Suprapubic skin (tissue), 4 donors: Measurements from ENCODE around the gene SHF. TPM values are rescaled to one million over a fixed set of nuclear protein-coding genes. Genes with fewer than 3 reads are reported as not detected.

ENCODE experiments used
- DNase-seq, 2 donors: peaks; one replicate each; pipeline ENCODE4 v3.0.0-alpha.2; 2019; ENCODE audit warnings: low spot score in 2 of 2
- H3K27ac ChIP-seq: fragments of 200-600 bp; sonication (generic); one replicate; pipeline ENCODE4 v1.5.1; 2019
- H3K27me3 ChIP-seq: fragments of 200-600 bp; sonication (generic); one replicate; pipeline ENCODE4 v1.5.1; 2019
- H3K36me3 ChIP-seq: fragments of 200-600 bp; sonication (generic); one replicate; pipeline ENCODE4 v1.5.1; 2019
- H3K4me1 ChIP-seq: fragments of 200-600 bp; sonication (generic); one replicate; pipeline ENCODE4 v1.5.1; 2019
- H3K4me3 ChIP-seq: fragments of 200-600 bp; sonication (generic); one replicate; pipeline ENCODE4 v1.5.1; 2019; ENCODE audit warnings: mild to moderate bottlenecking
- H3K9me3 ChIP-seq: fragments of 200-600 bp; sonication (generic); one replicate; pipeline ENCODE4 v1.5.1; 2019
- EP300 ChIP-seq: sonication (generic); formaldehyde crosslinking; IDR thresholded peaks from one replicate; pipeline ENCODE4 v1.6.1; 2017; ENCODE audit warnings: antibody characterized with exemption
- POLR2A ChIP-seq, 2 donors: fragments of 450-650 bp; IDR thresholded peaks; one replicate each; pipeline ENCODE4 v1.6.1; 2017; ENCODE audit warnings: antibody characterized with exemption in 2 of 2, mild to moderate bottlenecking in 2 of 2, moderate library complexity in 2 of 2
- POLR2AphosphoS5 ChIP-seq, 3 donors: sonication (generic); formaldehyde crosslinking; IDR thresholded peaks; one replicate each; pipeline ENCODE4 v1.6.1; 2017; ENCODE audit warnings: antibody characterized with exemption in 3 of 3
- WGBS: methylation state at CpG from one replicate; pipeline ENCODE4 v1.1.5; 2018; 5-methylcytosine and 5-hydroxymethylcytosine counted together
- total RNA-seq, 4 donors: library from RNA; depleted of rRNA; stranded (reverse); fragments of >200 nt; gene quantifications; one replicate each; pipeline ENCODE4 v1.1.0, GENCODE V29; 2016
- TF ChIP-seq, protein P1 (sequence below), 2 donors: fragments of 200-600 bp in 1 of 2; fragments of 450-650 bp in 1 of 2; sonication (generic) in 1 of 2; IDR thresholded peaks; one replicate each; pipeline ENCODE4 v1.5.1; 2016 to 2019; ENCODE audit warnings: antibody characterized with exemption in 2 of 2, mild to moderate bottlenecking in 1 of 2, moderate library complexity in 1 of 2

Gene SHF
- total RNA-seq, 4 donors from 2014 or later = 5.4 to 11.9 (median 8.6) TPM

DNA sequence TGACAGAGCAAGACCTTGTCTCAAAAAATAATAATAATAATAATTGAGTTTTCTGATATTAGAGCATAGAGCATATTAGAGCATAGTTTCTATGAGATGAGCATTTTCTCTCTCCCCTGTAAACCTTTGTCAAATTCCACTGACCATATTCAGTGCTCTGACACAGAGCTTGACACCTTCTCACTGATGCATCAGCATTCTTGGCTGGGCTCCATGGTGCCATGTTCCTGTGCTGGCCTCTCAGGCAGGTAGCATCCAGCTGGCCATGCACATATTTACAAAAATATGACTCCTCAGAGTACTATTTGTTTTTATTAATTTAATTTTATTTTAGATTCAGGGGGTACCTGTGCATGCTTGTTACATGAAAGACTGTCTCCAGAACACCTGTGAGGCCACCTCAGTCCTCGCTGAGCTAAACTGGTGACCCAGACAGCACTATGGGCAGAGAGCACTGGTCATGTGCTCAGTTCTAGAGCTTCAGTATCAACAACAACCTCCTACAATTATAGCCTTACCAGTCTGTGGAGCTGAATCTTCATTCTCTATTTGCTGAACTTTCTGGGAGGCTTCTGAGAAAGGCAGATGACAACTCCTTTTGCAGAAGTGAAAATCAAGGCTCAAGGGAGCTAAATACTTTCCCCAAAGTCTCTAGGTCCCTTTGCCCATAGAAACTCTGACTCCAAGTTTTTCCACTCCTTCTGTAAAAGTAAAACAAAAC is 42.6 kb upstream of the SHF start:
- TF ChIP-seq EP300 = no peak
- TF ChIP-seq, protein P1, sequence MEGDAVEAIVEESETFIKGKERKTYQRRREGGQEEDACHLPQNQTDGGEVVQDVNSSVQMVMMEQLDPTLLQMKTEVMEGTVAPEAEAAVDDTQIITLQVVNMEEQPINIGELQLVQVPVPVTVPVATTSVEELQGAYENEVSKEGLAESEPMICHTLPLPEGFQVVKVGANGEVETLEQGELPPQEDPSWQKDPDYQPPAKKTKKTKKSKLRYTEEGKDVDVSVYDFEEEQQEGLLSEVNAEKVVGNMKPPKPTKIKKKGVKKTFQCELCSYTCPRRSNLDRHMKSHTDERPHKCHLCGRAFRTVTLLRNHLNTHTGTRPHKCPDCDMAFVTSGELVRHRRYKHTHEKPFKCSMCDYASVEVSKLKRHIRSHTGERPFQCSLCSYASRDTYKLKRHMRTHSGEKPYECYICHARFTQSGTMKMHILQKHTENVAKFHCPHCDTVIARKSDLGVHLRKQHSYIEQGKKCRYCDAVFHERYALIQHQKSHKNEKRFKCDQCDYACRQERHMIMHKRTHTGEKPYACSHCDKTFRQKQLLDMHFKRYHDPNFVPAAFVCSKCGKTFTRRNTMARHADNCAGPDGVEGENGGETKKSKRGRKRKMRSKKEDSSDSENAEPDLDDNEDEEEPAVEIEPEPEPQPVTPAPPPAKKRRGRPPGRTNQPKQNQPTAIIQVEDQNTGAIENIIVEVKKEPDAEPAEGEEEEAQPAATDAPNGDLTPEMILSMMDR (IDR thresholded peaks at IDR 0.05) = no peak
- no peak for TF ChIP-seq POLR2AphosphoS5 (IDR thresholded peaks at IDR 0.05)
- TF ChIP-seq POLR2A (IDR thresholded peaks at IDR 0.05) = no peak
- 45% methylated on average over 1 of the region's 1 CpG for WGBS
- H3K27ac ChIP-seq = no peak overlapping the region

DNA sequence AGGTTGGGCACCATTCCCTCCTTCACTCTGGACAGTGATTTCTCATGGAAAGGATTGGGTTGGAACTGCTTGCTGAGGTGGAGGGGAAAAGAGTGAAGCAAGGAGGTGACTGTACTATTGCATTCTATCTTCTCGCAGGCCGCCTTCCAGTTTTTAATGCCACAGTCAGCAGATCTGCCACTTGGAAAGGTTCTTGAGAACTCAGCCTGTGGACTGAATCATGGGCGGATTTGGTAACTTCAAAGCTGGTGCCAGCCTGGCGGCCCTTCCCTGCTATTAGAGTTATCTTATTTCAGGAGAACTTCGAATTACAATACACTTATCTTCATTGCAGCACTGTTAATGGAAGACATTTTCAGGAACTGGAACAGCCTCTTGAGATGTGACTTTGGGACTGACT is 41.2 kb upstream of the SHF start:
- no peak for DNase-seq

More for the DNA sequence above, 42.6 kb upstream of the SHF start:
- no peak for DNase-seq
- H3K9me3 ChIP-seq = peaks cover 12% of the 10 kb centered on the region
- no peaks in the 10 kb centered on the region for H3K27me3 ChIP-seq
- no peaks in the 10 kb centered on the region for H3K4me1 ChIP-seq
- no peaks in the 10 kb centered on the region for H3K36me3 ChIP-seq
- H3K4me3 ChIP-seq = no peak overlapping the region

GRCh38 chr15:45225506-45226273 is 37.9 kb upstream of the SHF start:
- H3K36me3 ChIP-seq = no peaks in the 10 kb centered on the region
- no peaks in the 10 kb centered on the region for H3K9me3 ChIP-seq
- H3K4me1 ChIP-seq = no peaks in the 10 kb centered on the region
- H3K4me3 ChIP-seq = no peak overlapping the region
- peaks cover 3% of the 10 kb centered on the region for H3K27me3 ChIP-seq
- DNase-seq = no peak
- no peak overlapping the region for H3K27ac ChIP-seq
- TF ChIP-seq POLR2AphosphoS5 (IDR thresholded peaks at IDR 0.05) = no peak
- TF ChIP-seq, protein P1 (IDR thresholded peaks at IDR 0.05) = no peak
- no peak for TF ChIP-seq POLR2A (IDR thresholded peaks at IDR 0.05)
- no peak for TF ChIP-seq EP300
- WGBS = 87% methylated on average over 11 of the region's 11 CpGs

More for the DNA sequence above, 41.2 kb upstream of the SHF start:
- Histone ChIP-seq H3K27ac (no peak overlapping the region), H3K4me3 (no peak overlapping the region), H3K36me3 (no peaks in the 10 kb centered on the region), H3K27me3 (no peaks in the 10 kb centered on the region), H3K4me1 (no peaks in the 10 kb centered on the region), H3K9me3 (peaks cover 6% of the 10 kb centered on the region)
- TF ChIP-seq POLR2AphosphoS5 (IDR thresholded peaks at IDR 0.05) (no peak), EP300 (no peak), POLR2A (IDR thresholded peaks at IDR 0.05) (no peak)
- TF ChIP-seq, protein P1 (IDR thresholded peaks at IDR 0.05) = no peak
- WGBS = 66% methylated on average over 5 of the region's 5 CpGs

DNA sequence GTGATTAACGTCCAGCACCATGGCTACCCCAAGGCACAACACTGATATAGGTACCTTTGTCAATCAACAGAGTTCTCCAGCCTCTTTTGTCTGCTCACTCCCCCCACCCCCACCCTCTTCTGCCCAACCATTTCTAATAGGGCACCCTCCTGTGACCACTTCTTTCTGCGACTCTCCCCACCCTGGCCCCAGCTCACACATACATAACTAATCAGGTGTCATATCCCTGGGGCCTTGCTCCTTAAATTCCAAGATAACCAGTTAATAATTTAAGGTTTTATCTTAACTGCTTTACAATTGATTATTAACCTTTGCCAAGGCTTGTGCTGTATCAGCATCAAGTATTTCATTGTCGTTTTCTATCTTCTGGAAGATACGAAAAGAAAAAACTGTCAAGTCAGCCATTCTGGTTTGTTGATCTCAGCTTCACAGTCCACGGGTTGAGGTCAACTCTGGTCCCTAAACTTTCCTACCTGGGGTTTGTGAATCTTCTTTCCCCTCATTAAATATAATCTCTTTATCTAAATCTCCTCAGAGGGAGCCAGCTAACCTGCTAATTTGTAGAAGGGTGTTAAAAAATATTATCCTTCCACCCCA is 37.0 kb upstream of the SHF start:
- DNase-seq = no peak
- H3K36me3 ChIP-seq = no peaks in the 10 kb centered on the region
- H3K27ac ChIP-seq = no peak overlapping the region
- H3K4me3 ChIP-seq = no peak overlapping the region
- no peaks in the 10 kb centered on the region for H3K4me1 ChIP-seq
- no peaks in the 10 kb centered on the region for H3K9me3 ChIP-seq
- WGBS = 68% methylated on average over 5 of the region's 5 CpGs
- peaks cover 3% of the 10 kb centered on the region for H3K27me3 ChIP-seq
- TF ChIP-seq POLR2A (IDR thresholded peaks at IDR 0.05) (no peak), EP300 (no peak), POLR2AphosphoS5 (IDR thresholded peaks at IDR 0.05) (no peak)
- TF ChIP-seq, protein P1 (IDR thresholded peaks at IDR 0.05) = no peak

DNA sequence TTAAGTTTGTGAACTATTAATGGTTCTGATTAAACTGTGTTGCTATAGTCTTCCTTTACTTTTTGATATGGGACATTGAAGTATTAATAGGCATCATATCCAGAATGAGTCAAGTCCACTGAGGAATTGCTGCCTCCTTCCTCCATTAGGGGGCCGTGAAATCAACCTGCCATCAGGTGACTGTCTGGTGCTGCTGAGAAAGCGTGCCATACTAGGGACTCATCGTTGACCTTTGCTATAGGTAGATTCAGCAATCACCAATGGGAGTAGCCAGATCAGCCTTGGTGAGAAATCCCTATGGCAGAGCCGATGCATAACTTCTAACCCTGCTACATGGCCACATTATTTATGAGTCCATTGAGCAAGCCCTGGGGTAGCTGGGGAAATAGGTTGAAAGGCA is 34.2 kb upstream of the SHF start:
- Histone ChIP-seq H3K4me3 (no peak overlapping the region), H3K27me3 (peaks cover 6% of the 10 kb centered on the region), H3K36me3 (no peaks in the 10 kb centered on the region), H3K9me3 (no peaks in the 10 kb centered on the region), H3K27ac (no peak overlapping the region), H3K4me1 (no peaks in the 10 kb centered on the region)
- 88% methylated on average over 4 of the region's 4 CpGs for WGBS
- TF ChIP-seq, protein P1 (IDR thresholded peaks at IDR 0.05) = no peak
- TF ChIP-seq POLR2A (IDR thresholded peaks at IDR 0.05) (no peak), EP300 (no peak), POLR2AphosphoS5 (IDR thresholded peaks at IDR 0.05) (no peak)
- no peak for DNase-seq
